ENCODE results near the gene RNF26. TPM values are rescaled to one million over a fixed set of nuclear protein-coding genes. Genes with fewer than 3 reads are reported as not detected.

The RNF26 gene
- total RNA-seq, 1 donor from 2014 or later = 19.4 TPM

DNA sequence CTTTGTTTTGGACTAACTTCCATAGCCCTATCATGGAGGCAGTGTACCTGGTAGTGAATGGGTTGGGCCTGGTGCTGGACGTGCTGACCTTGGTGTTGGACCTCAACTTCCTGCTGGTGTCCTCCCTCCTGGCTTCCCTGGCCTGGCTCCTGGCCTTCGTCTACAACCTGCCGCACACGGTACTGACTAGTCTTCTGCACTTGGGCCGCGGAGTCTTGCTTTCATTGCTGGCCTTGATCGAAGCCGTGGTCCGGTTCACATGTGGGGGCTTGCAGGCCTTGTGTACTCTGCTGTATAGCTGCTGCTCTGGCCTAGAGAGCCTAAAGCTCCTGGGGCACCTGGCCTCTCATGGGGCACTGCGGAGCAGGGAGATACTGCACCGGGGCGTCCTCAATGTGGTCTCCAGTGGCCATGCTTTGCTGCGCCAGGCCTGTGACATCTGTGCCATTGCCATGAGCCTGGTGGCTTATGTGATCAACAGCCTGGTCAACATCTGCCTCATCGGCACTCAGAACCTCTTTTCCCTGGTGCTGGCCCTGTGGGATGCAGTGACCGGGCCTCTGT lies 846 bp downstream of the RNF26 start:
- no peak for DNase-seq (ENCODE audit: extremely low read depth, low read depth, low spot score)

DNA sequence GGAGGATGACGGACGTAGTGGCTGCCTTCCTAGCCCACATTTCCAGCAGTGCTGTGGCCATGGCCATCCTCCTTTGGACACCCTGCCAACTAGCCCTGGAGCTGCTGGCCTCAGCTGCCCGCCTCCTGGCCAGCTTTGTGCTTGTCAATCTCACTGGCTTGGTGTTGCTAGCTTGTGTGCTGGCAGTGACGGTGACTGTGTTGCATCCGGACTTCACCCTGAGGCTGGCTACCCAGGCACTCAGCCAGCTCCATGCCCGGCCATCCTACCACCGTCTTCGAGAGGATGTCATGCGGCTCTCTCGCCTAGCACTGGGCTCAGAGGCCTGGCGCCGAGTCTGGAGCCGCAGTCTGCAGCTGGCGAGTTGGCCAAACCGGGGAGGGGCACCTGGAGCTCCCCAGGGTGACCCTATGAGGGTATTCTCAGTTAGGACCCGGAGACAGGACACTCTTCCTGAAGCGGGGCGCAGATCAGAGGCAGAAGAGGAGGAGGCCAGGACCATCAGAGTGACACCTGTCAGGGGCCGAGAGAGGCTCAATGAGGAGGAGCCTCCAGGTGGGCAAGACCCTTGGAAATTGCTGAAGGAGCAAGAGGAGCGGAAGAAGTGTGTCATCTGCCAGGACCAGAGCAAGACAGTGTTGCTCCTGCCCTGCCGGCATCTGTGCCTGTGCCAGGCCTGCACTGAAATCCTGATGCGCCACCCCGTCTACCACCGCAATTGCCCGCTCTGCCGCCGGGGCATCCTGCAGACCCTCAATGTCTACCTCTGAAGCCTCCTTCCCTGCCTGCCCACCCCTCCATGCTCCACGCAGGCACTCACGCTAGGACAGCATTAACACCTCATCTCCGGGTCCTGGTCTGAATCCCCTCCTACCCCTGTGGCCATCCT lies 1.6 kb downstream of the RNF26 start:
- no peak for DNase-seq (ENCODE audit: extremely low read depth, low read depth, low spot score)

DNA sequence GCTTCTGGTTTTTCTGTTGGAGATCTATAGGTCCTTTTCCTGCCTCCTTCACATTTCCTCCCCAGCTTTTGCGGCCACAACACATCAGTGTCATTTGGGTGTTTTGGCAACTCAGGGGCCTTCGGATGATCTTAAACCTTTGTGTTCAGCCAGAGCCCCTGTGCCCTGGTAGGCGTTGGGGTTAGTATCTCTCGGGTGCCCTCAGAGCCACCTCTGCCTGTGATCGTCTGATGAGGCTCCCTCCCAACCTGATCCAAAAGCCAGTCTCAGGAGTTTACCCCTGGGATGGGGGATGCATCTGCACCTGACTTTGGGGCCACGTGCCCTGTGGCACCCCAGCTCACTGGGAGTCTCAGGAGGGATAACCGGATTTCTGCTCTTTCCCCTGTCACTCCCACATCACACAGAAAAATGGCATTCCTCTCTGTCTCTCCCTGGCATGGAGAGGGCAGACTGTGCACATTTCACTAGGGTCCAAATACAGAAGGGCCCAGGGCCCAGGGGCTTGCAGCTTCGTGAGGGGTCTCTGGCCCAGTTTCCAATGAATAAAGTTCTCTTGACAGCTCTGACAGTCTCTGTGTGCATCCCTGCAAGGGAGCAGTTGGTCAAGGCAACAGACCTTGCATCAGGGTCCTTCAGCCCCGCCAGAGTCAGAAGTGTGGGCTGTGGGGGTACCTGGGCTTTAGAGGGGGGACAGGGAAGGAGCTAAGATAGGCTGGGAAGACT lies 2.6 kb downstream of the RNF26 start:
- no peak for DNase-seq (ENCODE audit: extremely low read depth, low read depth, low spot score)

DNA sequence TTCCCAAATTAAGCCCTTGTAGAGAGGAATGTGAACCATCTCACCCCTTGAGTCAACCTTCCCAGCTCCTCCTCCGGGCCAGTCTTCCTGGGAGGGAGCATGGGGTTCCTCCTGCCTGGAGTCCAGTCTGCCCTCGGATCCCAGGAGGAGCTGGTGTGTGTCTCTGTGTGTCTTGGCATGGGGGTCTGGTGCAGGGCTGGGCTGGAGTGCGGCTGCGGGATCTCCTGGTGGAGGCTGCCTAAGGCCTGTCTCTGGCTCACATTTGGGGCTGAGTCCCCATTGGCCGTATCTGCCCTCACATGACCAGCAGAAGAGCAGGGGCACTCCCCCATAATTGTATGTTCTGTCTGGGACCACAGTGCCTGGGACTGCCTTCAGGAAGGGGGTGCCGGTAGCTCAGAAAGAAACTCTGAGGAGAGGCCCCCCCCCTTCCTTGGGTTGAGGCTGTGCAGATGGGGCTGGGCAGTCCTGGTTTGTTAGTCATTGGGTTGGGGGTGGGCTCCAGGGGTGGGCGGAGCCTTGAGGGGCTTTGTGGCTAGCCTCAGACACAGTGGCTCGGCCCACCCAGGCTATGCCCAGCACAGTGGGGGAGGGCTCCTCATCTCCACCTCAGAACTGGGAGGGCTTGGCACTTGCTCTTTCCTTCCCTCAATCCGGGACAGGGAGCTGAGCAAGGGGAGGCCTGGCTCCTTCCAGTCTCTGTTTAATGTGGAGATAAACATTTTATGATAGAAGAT lies 3.4 kb downstream of the RNF26 start:
- DNase-seq (ENCODE audit: extremely low read depth, low read depth, low spot score) = no peak

DNA sequence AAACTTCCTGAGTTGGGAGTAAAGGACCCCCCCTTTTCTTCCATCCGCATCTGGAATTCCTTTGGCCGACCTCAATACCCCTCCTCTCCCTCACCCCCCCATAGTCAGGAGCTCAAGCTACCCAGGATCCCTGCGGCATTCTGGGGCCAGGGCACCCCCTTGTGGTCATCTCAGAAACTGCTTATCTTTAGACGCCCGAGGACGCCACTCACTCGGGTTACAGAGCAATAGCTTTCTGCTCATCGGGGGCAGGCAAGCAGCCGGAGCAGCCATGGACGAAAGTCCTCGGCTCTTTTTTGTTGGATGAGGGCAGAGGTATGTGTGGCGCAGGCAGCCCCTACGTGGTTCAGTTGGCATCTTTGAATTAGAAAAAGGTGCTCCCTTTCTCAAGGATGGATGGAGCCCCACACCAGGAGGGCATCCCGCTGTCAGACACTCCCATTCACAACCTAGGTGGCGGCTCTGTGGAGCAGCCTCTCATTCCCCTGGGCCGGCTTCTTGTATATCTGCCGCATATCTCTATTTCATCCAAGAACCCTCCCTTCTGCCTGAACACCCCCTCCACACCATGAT lies 4.1 kb downstream of the RNF26 start:
- no peak for DNase-seq (ENCODE audit: extremely low read depth, low read depth, low spot score)

DNA sequence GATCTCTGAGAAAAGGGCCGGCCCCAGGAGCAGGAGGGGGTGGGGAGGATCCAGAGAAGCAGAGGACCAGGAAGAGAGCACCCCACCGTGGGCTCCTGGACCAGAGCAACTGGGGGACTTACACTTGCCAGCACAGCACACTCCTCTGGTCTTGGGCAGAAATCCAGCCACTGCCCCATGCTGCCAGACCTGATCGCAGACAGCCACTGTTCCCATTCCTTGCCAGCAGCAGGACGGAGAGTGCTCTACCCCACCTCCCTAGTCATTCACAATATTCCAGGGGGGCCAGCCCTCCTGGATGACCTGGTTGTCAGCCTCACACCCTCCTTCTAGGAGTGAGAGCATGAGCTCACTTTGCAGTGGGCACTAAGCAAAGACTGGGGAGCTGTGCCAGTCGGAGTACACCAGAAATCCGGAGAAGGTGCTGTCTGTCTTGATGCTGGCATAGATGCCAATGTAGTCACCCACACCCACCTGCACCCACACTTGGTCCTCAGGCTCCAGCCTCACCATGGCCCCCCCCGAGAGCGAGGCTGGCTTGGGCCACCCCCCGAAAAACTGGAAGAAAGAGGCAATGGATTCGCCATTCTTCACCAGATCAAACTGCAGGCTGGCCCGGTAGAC lies 4.8 kb downstream of the RNF26 start:
- no peak for DNase-seq (ENCODE audit: extremely low read depth, low read depth, low spot score)

DNA sequence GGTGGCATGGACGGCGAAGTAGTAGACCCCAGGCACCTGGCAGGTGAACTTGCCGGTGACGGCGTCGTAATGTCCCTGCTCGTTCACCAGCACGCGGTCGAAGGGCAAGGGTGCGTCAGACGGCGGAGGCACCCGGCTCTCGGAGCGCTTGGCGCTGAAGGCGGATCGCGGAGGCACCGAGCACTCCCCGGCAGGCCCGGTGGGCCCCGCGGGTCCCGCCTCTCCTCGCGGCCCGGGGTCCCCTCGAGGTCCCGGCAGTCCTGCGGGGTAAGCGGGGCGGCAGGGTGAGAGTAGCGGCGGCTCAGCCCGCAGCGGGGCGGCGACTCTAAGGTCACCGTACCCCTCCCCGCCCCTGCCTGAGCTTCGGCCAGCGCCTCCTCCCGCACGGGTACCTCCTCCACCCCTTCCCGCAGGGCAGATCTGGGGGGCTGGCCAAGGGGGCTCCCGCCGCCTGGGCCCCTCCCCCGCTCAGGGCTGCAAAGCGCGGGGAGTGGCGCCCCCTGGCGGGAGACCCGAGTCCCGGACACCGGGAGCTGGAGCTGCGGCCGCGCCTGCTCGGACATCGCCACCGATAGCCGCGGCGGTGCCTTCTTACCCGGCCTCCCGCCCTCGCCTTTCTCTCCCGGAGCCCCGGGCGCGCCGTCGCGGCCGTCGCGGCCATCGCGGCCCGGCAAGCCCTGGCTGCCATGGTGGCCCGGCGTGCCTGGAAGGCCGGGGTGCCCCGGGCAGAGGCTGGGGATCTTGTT lies 5.4 kb downstream of the RNF26 start:
- DNase-seq (ENCODE audit: extremely low read depth, low read depth, low spot score) = no peak

DNA sequence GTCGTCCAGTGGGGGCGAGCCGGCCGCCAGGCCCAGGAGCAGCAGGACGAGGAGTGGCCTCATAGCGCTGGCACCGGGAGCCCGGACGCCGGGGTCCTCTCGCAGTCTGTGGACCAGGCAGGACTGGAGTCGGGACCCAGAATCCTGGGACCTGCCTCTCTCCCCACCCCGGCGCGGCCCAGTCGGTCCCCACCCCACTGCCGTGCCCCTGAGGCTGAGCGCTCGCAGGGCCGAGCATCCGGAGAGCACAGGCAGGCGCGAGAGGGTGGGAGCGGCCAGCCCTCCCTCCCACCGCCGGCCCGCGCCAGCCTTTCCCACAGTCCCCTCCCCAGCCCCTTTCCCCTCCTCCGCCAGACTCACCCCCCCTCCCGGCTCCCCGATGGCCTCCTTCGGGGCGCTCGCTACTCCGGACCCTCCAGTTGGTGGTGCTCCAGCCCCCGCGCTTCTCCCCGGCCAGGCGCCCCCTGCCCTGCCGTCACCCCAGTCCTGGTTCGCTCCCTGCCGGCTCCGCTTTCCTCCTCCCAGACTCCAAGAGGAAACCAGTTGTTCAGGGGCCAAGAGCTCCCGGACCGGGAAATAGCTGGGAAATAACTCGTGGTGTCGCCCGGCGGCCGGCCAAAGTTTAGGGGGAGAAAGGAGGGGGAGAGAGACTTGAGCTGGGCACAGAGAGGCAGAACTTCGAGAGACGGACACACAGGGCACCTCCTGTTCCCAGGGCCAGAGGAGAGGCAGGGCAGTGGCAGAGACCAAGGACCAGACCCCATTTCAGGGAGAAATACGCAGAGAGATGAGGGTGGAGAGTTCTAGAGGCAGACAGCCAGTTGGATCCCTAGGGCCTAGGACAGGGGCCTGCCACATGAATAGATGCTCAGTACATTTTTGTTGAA lies 6.3 kb downstream of the RNF26 start, which contains the start of gene C1QTNF5:
Gene C1QTNF5, minus strand, starts transcription at position 549 of the 887 bp plus-strand sequence. Its CDS starts 486 bp downstream, at position 63.
- DNase-seq (ENCODE audit: extremely low read depth, low read depth, low spot score) = no peak

DNA sequence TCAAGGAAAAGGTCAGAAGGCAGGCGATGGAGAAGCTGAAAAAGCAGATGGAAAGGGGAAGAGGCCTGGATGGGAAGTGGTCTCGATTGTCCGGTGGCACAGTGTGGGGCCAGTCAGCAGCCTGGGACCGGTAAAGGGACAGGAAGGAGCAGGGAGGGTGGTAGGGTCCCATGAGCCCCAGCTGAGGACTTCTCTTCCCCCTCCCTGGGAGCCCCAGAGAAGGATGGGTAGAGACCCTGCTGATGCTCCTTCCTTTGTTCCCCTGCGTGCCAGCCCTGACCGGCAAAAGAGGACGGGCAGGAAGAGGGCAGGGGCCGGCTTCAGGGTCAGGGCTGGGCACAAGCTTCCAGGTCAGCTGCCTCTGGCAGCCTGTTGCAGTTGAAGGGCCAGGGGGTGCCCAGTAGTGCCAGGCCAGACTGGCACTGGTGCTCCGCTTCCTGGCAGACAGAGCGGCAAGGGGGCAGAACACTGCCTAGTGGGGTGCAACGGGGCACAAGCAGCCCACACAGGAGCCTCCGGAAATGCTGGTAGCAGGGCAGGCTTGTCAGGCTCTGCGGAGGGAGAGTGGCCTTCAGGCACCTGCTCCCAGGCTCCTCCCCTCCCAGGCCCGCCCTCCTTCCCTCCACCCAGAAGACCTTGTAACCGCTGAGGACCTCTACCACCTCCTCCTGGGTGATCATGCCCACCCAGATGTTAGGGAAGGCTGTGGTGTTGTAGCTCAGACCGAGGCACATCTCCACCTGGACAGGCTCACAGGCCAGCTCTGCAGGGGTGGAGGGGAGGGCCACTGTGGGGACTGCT lies 7.1 kb downstream of the RNF26 start:
- DNase-seq (ENCODE audit: extremely low read depth, low read depth, low spot score) = no peak

DNA sequence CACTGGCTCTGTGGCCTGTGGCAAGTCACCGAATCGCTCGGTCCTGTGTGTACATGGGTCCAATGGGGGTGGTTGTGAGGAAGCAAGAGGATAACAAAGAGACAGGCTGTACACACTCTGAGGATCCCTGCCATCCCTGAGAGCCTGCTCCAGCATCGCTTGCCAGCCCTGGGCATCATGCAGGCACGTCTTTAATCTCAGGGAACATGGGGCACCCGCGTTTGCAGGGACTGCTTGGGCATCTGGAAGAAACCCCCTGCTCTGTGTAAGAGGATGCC lies 7.6 kb downstream of the RNF26 start:
- DNase-seq (ENCODE audit: extremely low read depth, low read depth, low spot score) = no peak

DNA sequence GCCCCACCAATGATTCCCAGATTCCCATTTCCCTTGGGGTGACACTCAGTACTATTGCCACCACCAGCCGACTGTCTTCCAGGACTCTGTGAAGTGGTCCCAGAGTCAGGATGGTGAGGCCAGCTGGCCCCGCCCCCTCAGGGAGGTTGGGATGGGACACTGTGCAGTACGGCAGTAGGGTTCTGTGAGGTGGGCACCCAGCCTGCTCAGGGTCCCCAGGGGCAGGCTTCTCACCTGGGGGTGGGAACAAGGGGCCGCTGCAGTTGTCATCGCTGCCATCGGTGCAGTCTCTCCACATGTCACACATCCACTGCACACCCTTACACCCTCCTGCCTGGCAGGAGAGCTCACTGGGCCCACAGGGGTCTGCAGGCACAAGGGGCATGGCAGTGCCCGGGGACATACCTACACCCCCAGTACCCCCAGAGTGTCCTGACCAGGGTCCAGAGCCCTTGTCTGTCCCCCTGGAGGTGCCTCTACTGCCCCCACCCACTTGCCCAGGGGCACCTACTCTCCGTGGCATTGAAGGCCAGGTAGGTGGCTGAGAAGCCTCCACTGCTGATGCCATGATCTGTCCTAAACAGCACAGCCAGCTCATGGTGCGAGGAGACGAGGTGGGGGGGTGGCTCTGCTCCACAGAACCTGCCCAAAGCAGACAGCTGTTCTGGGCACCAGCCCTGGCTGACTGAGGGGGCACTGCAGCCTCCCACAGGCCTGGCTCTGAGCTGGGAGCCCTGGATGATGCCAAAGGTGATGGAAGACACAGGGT lies 8.2 kb downstream of the RNF26 start:
- DNase-seq (ENCODE audit: extremely low read depth, low read depth, low spot score) = no peak

DNA sequence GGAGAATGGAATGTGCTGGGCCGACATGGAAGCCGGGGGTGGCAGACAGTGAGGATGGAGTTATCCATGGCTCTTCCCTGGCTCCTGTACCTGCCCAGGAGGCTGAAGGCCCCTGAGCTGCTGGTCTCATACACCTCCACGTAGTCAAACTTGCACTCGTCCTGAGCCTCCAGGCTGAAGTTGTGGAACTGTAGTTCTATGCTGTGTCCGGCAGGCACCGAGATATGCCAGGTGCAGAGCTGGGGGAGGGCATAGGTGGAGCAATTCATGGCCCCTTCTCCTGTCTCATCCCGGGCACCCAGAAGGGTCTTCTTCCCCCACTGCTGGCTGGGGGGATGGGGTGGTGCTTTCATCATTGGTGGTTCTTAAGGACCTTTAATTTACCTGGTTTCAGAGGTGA lies 9.4 kb downstream of the RNF26 start:
- no peak for DNase-seq (ENCODE audit: extremely low read depth, low read depth, low spot score)

DNA sequence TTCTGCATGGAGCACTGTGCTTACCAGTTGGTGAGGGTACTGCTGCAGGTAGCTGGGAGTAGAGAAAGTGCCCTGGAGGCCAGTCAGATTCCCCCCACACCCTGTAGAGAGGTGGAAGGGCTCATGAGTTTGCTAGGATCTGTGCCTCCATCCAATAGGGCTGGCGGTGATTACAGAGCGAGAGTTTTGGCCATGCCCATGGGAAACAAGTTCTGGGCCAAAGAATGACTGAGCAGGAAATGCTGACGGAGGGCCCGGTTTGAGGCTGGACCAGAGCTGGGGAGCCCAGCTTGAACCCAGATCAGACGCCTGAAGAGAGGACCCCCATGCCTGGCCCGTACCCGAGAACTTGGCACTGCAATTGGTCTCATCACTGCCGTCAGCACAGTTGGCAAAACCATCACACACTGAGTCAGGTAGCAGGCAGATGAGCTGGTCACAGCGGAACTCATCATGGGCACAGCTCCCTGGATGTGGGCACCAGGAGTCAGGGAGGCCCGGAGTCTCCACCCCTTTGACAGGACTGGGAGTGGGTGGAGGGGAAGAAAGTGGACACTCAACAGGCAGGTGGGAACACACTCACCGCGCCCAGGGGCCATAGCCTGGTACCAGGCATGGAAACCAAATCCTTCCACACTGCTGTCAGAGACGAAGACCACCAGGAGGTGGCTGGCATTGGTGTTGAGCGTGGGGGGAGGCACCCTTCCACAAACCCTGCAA lies 10.1 kb downstream of the RNF26 start:
- no peak for DNase-seq (ENCODE audit: extremely low read depth, low read depth, low spot score)

DNA sequence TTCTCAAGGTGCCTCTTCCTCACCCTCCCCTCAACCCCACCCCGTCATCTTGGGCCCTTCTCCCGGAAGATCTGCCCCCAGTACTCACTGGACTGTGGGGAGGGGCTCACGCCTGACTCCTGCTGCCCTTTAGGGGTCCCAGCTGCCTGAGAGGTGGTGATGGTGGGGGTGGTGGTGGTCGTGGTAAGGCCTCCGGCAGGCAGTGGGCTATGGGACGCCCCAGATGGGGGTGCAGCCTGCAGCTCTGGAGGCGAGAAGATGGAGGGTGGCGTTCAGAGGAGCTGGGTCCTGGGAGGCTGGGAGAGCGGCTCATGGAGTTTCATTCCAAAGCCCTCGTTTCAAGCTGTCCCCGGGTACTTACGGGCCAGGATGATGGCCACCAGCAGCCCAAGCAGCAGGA lies 11.4 kb downstream of the RNF26 start:
- DNase-seq (ENCODE audit: extremely low read depth, low read depth, low spot score) = no peak

DNA sequence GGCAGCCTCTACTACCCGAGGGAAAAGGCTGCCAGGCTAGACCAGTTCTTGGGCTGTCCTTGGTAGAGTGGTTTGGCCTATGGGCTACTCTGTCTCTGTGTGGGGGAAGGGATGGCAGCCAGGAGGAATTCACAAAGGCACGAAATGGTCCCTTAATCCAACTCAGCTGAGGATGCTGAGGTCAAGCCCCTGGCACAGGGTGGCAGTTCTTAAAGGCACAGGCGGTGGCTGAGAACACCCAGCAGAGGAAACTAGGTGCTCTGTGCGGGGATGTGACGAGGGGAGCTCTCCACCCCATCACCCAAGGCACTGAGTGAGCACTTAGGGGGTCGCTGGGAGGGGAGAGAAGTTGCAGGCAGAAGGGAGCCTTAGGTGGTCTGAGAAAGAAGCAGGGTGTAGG lies 12.3 kb downstream of the RNF26 start, which contains the start of gene MFRP:
Gene MFRP, minus strand, starts transcription at position 101 of the 400 bp plus-strand sequence. CDS start 192 bp downstream, outside the sequence.
- DNase-seq (ENCODE audit: extremely low read depth, low read depth, low spot score) = no peak

DNA sequence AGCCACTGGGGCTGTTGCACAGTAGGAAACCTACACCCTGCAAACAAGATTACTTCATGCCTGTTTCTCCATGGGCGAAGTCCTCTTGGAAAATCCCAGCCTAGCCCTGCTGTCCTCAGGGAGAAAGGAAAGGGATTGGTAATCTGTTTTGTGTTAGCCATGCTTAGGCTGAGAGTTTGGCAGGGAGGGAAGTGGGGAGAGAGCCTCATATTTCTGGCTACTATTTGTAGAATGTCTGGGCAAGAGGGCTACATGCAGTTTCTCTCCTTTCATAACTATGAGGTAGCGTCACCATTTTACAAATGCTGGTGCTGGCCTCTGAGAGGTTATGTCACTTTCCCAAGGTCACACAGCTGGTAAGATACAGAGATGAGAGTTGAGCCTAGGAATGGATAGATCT lies 12.9 kb downstream of the RNF26 start:
- DNase-seq (ENCODE audit: extremely low read depth, low read depth, low spot score) = no peak
